ENCODE measurements around the gene RTF2. TPM values are rescaled to one million over a fixed set of nuclear protein-coding genes. Genes with fewer than 3 reads are reported as not detected.

RTF2 gene
- total and polyA plus RNA-seq, 2 of the 4 experiments (the other 2 are of a cell fraction): 102 to 109 TPM

DNA sequence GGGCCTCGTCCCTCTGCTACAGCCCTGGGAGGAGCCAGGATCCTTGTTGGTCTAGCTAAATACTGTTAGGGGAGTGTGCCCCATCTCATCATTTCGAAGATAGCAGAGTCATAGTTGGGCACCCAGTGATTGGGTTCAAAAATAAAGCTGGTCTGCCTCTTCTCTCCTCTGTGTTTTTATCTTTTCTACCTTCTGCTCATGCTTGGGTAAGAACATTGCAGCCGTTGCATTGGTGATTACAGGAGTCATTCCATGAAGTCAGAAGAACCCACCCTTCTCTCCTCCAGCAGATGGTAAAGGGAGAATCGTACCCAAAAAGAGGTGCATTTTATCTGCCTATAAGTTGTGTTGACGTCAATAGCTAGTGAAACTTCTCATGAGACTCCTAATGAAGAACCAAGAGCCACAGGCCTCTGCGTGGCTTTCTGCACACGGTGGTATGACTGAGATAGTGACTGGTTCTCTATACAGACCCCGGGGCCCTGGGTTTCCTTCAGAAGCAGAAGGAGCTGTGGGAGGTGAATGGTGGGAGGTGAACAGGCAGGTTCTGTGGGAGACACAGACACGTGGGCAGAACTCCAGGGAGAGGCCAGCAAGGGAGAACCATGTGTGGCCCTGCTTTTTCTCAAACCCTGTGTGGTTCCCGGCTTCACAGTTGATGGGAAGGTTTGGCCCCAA, 50.4 kb downstream of the RTF2 start:
- no peak overlapping the region for H3K9ac ChIP-seq (ENCODE audit: low read depth, low read length)
- in situ Hi-C loops (cut with MboI; ENCODE audit: low sequenced_read_pairs) (no loop called here), intact Hi-C loops (cut with micrococcal nuclease) (no loop called here), dilution Hi-C loops (cut with HindIII; ENCODE audit: low sequenced_read_pairs, unreplicated experiment) (no loop called here)
- POLR2A ChIA-PET (ENCODE audit: unreplicated experiment): no interaction called here
- no peak overlapping the region for H3K56ac ChIP-seq (ENCODE audit: extremely low read depth, insufficient read depth, low read length)
- H3K23ac ChIP-seq (ENCODE audit: low read depth, low read length): no peak overlapping the region
- no peak overlapping the region for H3K14ac ChIP-seq (replicated peaks; ENCODE audit: low read depth, low read length)
- DNase-seq: no peak
- no peak for ATAC-seq (ENCODE audit: low read depth)
- H2AFZ ChIP-seq (replicated peaks; ENCODE audit: low read length, poor library complexity): no peak overlapping the region
- H3K9me1 ChIP-seq (ENCODE audit: insufficient read depth, low read length): no peaks in the 10 kb centered on the region
- no peak overlapping the region for H2BK5ac ChIP-seq (ENCODE audit: low read depth, low read length, poor library complexity, severe bottlenecking)
- H2BK20ac ChIP-seq (ENCODE audit: low read depth, low read length): no peak overlapping the region
- BruUV-seq (replicated peaks): no TSS peak
- H3K27ac ChIP-seq (ENCODE audit: insufficient read depth, low read length): no peak overlapping the region
- H4K20me1 ChIP-seq (ENCODE audit: insufficient read depth, low read length): peaks cover 4% of the 10 kb centered on the region; the same call in 1 of the 2 replicates
- H3K4ac ChIP-seq (ENCODE audit: low read depth, low read length): no peak overlapping the region
- CTCF ChIA-PET: interaction anchor here (1.0 kb wide), 1 partner anchor 32 kb away, joined by 4 read pairs; no protein-coding TSS in a partner anchor
- H2BK15ac ChIP-seq (ENCODE audit: low read depth, low read length): no peak overlapping the region
- no peak for TF ChIP-seq BHLHE40 (IDR thresholded peaks at IDR 0.05; ENCODE audit: low read depth, low read length)
- no peak for TF ChIP-seq RAD21 (IDR thresholded peaks at IDR 0.05; ENCODE audit: low read length)
- no peak for TF ChIP-seq CEBPB (IDR thresholded peaks at IDR 0.05; ENCODE audit: low read depth, low read length)
- no peak for TF ChIP-seq USF2 (IDR thresholded peaks at IDR 0.05; ENCODE audit: low read depth, low read length)
- TF ChIP-seq CHD1 (IDR thresholded peaks at IDR 0.05; ENCODE audit: low read depth, low read length): no peak
- TF ChIP-seq RFX5 (IDR thresholded peaks at IDR 0.05; ENCODE audit: low read depth, low read length): no peak
- no peak for TF ChIP-seq POLR2A (IDR thresholded peaks at IDR 0.05; ENCODE audit: low read depth, low read length)
- H2AK9ac ChIP-seq (replicated peaks; ENCODE audit: low read depth, low read length, poor library complexity): no peak overlapping the region
- WGBS, 2 experiments (ENCODE audit: extremely low coverage in 2 of 2, insufficient read length in 1 of 2): 100% methylated on average over 1 of the region's 10 CpGs; no CpG with 5 or more reads in 1 of the 2 experiments
- H3K27me3 ChIP-seq (ENCODE audit: control insufficient read depth, insufficient read depth, low read length): no peaks in the 10 kb centered on the region
- peaks cover 41% of the 10 kb centered on the region for H3K36me3 ChIP-seq (ENCODE audit: control insufficient read depth, insufficient read depth, low read length)
- H3K4me2 ChIP-seq (ENCODE audit: low read depth, low read length): no peak overlapping the region
- no peak overlapping the region for H2AK5ac ChIP-seq (ENCODE audit: low read depth, low read length)
- no peak overlapping the region for H4K5ac ChIP-seq (ENCODE audit: low read depth, low read length)
- H3K4me1 ChIP-seq (ENCODE audit: control insufficient read depth, insufficient read depth, low read length): 0 out of 2 replicates have a peak, but pooled peaks cover 2% of the 10 kb centered on the region
- H4K91ac ChIP-seq (ENCODE audit: insufficient read depth, low read depth, low read length): no peak overlapping the region
- no peak overlapping the region for H3K4me3 ChIP-seq (ENCODE audit: insufficient read depth, low read depth, low read length)
- no peaks in the 10 kb centered on the region for H3K79me1 ChIP-seq (ENCODE audit: low read depth in 1 of 2, low read length in 2 of 2)
- H2BK120ac ChIP-seq (ENCODE audit: low read depth, low read length): no peak overlapping the region
- H3K9me3 ChIP-seq (ENCODE audit: control insufficient read depth, insufficient read depth, low read length): peaks cover 11% of the 10 kb centered on the region
- H3K18ac ChIP-seq (ENCODE audit: low read depth, low read length): no peak overlapping the region
- H4K8ac ChIP-seq (ENCODE audit: low read depth in 2 of 2, low read length in 2 of 2): no peak overlapping the region
